Measurements from ENCODE around the gene OR2W1. TPM values are rescaled to one million over a fixed set of nuclear protein-coding genes. Genes with fewer than 3 reads are reported as not detected.

Gene OR2W1
- polyA plus RNA-seq, 1 of the 3 experiments (the other 2 are of a cell fraction) = not detected

GRCh38 chr6:29028821-29029220, 16.2 kb downstream of the OR2W1 start (continued):
- TF ChIP-seq ZBTB33 (IDR thresholded peaks at IDR 0.05; ENCODE audit: borderline replicate concordance, low read depth) (no peak), RFX5 (IDR thresholded peaks at IDR 0.05; ENCODE audit: low read length) (no peak), MAX (IDR thresholded peaks at IDR 0.05; ENCODE audit: low read depth) (no peak), FOXJ3 (CRISPR knock-in tag; IDR thresholded peaks at IDR 0.05) (no peak), POLR2AphosphoS5 (IDR thresholded peaks at IDR 0.05; ENCODE audit: low read depth, low read length) (no peak), GATA2 (CRISPR knock-in tag; IDR thresholded peaks at IDR 0.05) (no peak), SIN3A (IDR thresholded peaks at IDR 0.05; ENCODE audit: borderline replicate concordance, low read depth, low read length) (no peak), REST (IDR thresholded peaks at IDR 0.05; ENCODE audit: low read depth, low read length) (no peak), RXRA (IDR thresholded peaks at IDR 0.05; ENCODE audit: borderline replicate concordance, low read depth) (no peak), TEAD4 (IDR thresholded peaks at IDR 0.05; ENCODE audit: borderline replicate concordance, insufficient read depth) (no peak)

GRCh38 chr6:29025927-29026585, 18.9 kb downstream of the OR2W1 start:
- Histone ChIP-seq H3K27me3 (ENCODE audit: insufficient read depth) (peaks cover 13% of the 10 kb centered on the region; the same call in 1 of the 2 replicates), H4K20me1 (ENCODE audit: insufficient read depth) (no peaks in the 10 kb centered on the region), H3K9ac (no peak overlapping the region), H3K9me2 (no peaks in the 10 kb centered on the region), H3K27ac (ENCODE audit: low read depth in 2 of 2, low read length in 1 of 2) (no peak overlapping the region), H3K79me2 (ENCODE audit: insufficient read depth) (no peaks in the 10 kb centered on the region), H3K4me3 (ENCODE audit: low read depth in 2 of 2, low read length in 1 of 2) (no peak overlapping the region), H2AFZ (ENCODE audit: low read depth) (no peak overlapping the region), H3K9me3 (no peaks in the 10 kb centered on the region), H3K4me1 (ENCODE audit: control insufficient read depth in 1 of 2, insufficient read depth in 2 of 2, low read depth in 1 of 2, low read length in 1 of 2) (no peaks in the 10 kb centered on the region), H3K4me2 (no peak overlapping the region), H3F3A (replicated peaks; ENCODE audit: insufficient read depth) (no peaks in the 10 kb centered on the region), H3K36me3 (replicated peaks in 1 of 2; ENCODE audit: control insufficient read depth in 1 of 2, insufficient read depth in 2 of 2, low read length in 1 of 2) (no peaks in the 10 kb centered on the region)
- WGBS (ENCODE audit: low lambda C conversion rate) = 0% methylated on average over 2 of the region's 2 CpGs
- DNase-seq = no peak
- POLR2A ChIA-PET = no interaction called here
- CTCF ChIA-PET = no interaction called here
- TF ChIP-seq NFIC (IDR thresholded peaks at IDR 0.05; ENCODE audit: borderline replicate concordance) = no peak
- TF ChIP-seq MXI1 (IDR thresholded peaks at IDR 0.05; ENCODE audit: low read depth, low read length) = no peak
- no peak for TF ChIP-seq IRF3 (IDR thresholded peaks at IDR 0.05; ENCODE audit: low read depth, low read length)
- TF ChIP-seq FOXM1 (IDR thresholded peaks at IDR 0.05; ENCODE audit: low read depth) = no peak
- TF ChIP-seq PBX3 (IDR thresholded peaks at IDR 0.05) = no peak
- no peak for TF ChIP-seq RCOR1 (IDR thresholded peaks at IDR 0.05; ENCODE audit: low read length)
- no peak for TF ChIP-seq EZH2phosphoT487 (IDR thresholded peaks at IDR 0.05; ENCODE audit: borderline replicate concordance, low read depth)
- TF ChIP-seq EP300 (IDR thresholded peaks at IDR 0.05; ENCODE audit: borderline replicate concordance in 1 of 2, low read depth in 1 of 2, low read length in 1 of 2) = no peak
- TF ChIP-seq GATA2 (CRISPR knock-in tag; IDR thresholded peaks at IDR 0.05) = no peak
- no peak for TF ChIP-seq RXRA (IDR thresholded peaks at IDR 0.05; ENCODE audit: borderline replicate concordance, low read depth)
- TF ChIP-seq POLR2AphosphoS5 (IDR thresholded peaks at IDR 0.05; ENCODE audit: low read depth, low read length) = no peak
- no peak for TF ChIP-seq TEAD4 (IDR thresholded peaks at IDR 0.05; ENCODE audit: borderline replicate concordance, insufficient read depth)
- TF ChIP-seq RFX5 (IDR thresholded peaks at IDR 0.05; ENCODE audit: low read length) = no peak
